Sigmoid colon (tissue), 7 donors: Measurements from ENCODE around the gene MRPS27. TPM values are rescaled to one million over a fixed set of nuclear protein-coding genes. Genes with fewer than 3 reads are reported as not detected.

Experiments used
- DNase-seq: peaks from one replicate; pipeline ENCODE4 v3.0.0-alpha.2; 2019
- H3K27ac ChIP-seq, 4 donors: fragments of 200-600 bp; sonication (generic); one replicate each; pipeline ENCODE4 v1.5.1; 2016 to 2019; ENCODE audit warnings: mild to moderate bottlenecking in 1 of 4
- H3K27me3 ChIP-seq, 3 donors: fragments of 200-600 bp; sonication (generic); one replicate each; pipeline ENCODE4 v1.5.1; 2019; ENCODE audit warnings: mild to moderate bottlenecking in 1 of 3
- H3K36me3 ChIP-seq, 4 donors: fragments of 200-600 bp; sonication (generic); one replicate each; pipeline ENCODE4 v1.5.1; 2016 to 2019
- H3K4me1 ChIP-seq, 4 donors: fragments of 200-600 bp; sonication (generic); one replicate each; pipeline ENCODE4 v1.5.1; 2017 to 2019
- H3K4me3 ChIP-seq, 4 donors: fragments of 200-600 bp; sonication (generic); one replicate each; pipeline ENCODE4 v1.5.1; 2017 to 2019; ENCODE audit warnings: mild to moderate bottlenecking in 2 of 4, moderate library complexity in 1 of 4
- H3K9me3 ChIP-seq, 4 donors: fragments of 200-600 bp in 3 of 4; sonication (generic) in 3 of 4; one replicate each; pipeline versions ENCODE4 v1.5.1 to v1.6.1; 2013 to 2019
- CTCF ChIP-seq, 4 experiments: fragments of 450-650 bp in 3 of 4; fragments of 200-600 bp in 1 of 4; IDR thresholded peaks; one replicate each; pipeline ENCODE4 v1.5.1; 2016 to 2019; ENCODE audit warnings: antibody characterized with exemption in 4 of 4, mild to moderate bottlenecking in 3 of 4, moderate library complexity in 2 of 4
- EP300 ChIP-seq, 4 donors: sonication (generic); formaldehyde crosslinking; IDR thresholded peaks; one replicate each; pipeline ENCODE4 v1.6.1; 2017; ENCODE audit warnings: antibody characterized with exemption in 4 of 4
- POLR2A ChIP-seq, 2 donors: fragments of 450-650 bp; IDR thresholded peaks; one replicate each; pipeline ENCODE4 v1.6.1; 2016; ENCODE audit warnings: antibody characterized with exemption in 2 of 2, mild to moderate bottlenecking in 2 of 2, moderate library complexity in 2 of 2
- POLR2AphosphoS5 ChIP-seq, 4 donors: sonication (generic); formaldehyde crosslinking; IDR thresholded peaks; one replicate each; pipeline ENCODE4 v1.6.1; 2017; ENCODE audit warnings: antibody characterized with exemption in 4 of 4
- WGBS, 2 donors: extraction: QIAGEN DNeasy Blood & Tissue Kit; methylation state at CpG; one replicate each; pipeline ENCODE4 v1.1.7; 2013; 5-methylcytosine and 5-hydroxymethylcytosine counted together
- intact Hi-C: fragments of 100-400 bp; cut with DNase I; formaldehyde crosslinking; loops from one replicate; pipeline ENCODE4 v1.15.1; 2023
- polyA plus RNA-seq, 3 donors: library from polyadenylated mRNA; stranded (reverse); fragments of 200-250 nt; gene quantifications; one replicate each; pipeline ENCODE4 v1.2.3, GENCODE V29; 2013
- total RNA-seq, 4 donors: library from RNA; depleted of rRNA; stranded (reverse); fragments of >200 nt; gene quantifications; one replicate each; pipeline ENCODE4 v1.1.0, GENCODE V29; 2016
- donor health status: healthy with polysubstance abuse.
- donor health status: Bipolar disorder and iron deficiency.
- donor health status: healthy.

The MRPS27 gene
- total and polyA plus RNA-seq, 7 donors: 23.1 to 64.0 (median 44.8) TPM

- Histone ChIP-seq H3K27me3 (no peaks in the 10 kb centered on the region), H3K27ac (peak overlapping the region in 1 of 4 donors; percentile 69), H3K36me3 (no peaks in the 10 kb centered on the region), H3K9me3 (no peaks in the 10 kb centered on the region), H3K4me1 (peaks cover 0 to 68% (median 56%) of the 10 kb centered on the region in 4 donors), H3K4me3 (no peak overlapping the region)
- intact Hi-C loops: no loop called here
- DNase-seq: no peak
- 54 to 61% methylated on average over 2 of the region's 2 CpGs for WGBS, 2 donors
- TF ChIP-seq CTCF (IDR thresholded peaks at IDR 0.05): peak in 2 of 4 experiments; percentile 27 to 44
- TF ChIP-seq POLR2A (IDR thresholded peaks at IDR 0.05): no peak
Observed at GRCh38 chr5:72268753-72269410, 51.2 kb downstream of the MRPS27 start.

- no peaks in the 10 kb centered on the region for H3K27me3 ChIP-seq
- no peaks in the 10 kb centered on the region for H3K36me3 ChIP-seq
- intact Hi-C loops: no loop called here
- no peaks in the 10 kb centered on the region for H3K9me3 ChIP-seq
- TF ChIP-seq POLR2A (IDR thresholded peaks at IDR 0.05): no peak
- no peak for TF ChIP-seq POLR2AphosphoS5 (IDR thresholded peaks at IDR 0.05)
- no peak for TF ChIP-seq EP300 (IDR thresholded peaks at IDR 0.05)
- TF ChIP-seq CTCF (IDR thresholded peaks at IDR 0.05): no peak
- peak overlapping the region in 1 of 4 donors; percentile 69 for H3K27ac ChIP-seq
- H3K4me3 ChIP-seq: no peak overlapping the region
- H3K4me1 ChIP-seq: peaks cover 0 to 68% (median 56%) of the 10 kb centered on the region in 4 donors
- no peak for DNase-seq
- WGBS, 2 donors: 91 to 93% methylated on average over 2 of the region's 2 CpGs
Observed at GRCh38 chr5:72268260-72268659, 51.8 kb downstream of the MRPS27 start.

- Histone ChIP-seq H3K4me1 (peaks cover 0 to 68% (median 56%) of the 10 kb centered on the region in 4 donors), H3K36me3 (no peaks in the 10 kb centered on the region), H3K27me3 (no peaks in the 10 kb centered on the region), H3K4me3 (no peak overlapping the region), H3K27ac (peak overlapping the region in 2 of 4 donors; percentile 54 to 69), H3K9me3 (no peaks in the 10 kb centered on the region)
- no peak for DNase-seq
- no peak for TF ChIP-seq POLR2A (IDR thresholded peaks at IDR 0.05)
- TF ChIP-seq EP300 (IDR thresholded peaks at IDR 0.05): no peak
- TF ChIP-seq POLR2AphosphoS5 (IDR thresholded peaks at IDR 0.05): peak in 1 of 4 donors; percentile 7
- TF ChIP-seq CTCF (IDR thresholded peaks at IDR 0.05): no peak
- intact Hi-C loops: no loop called here
Observed at GRCh38 chr5:72267685-72268084, 52.4 kb downstream of the MRPS27 start.

GRCh38 chr5:72266862-72267261, 53.2 kb downstream of the MRPS27 start:
- peak overlapping the region in 3 of 4 donors; percentile 54 to 69 (median 58) for H3K27ac ChIP-seq
- no peak for TF ChIP-seq EP300 (IDR thresholded peaks at IDR 0.05)
- TF ChIP-seq POLR2A (IDR thresholded peaks at IDR 0.05): no peak
- TF ChIP-seq POLR2AphosphoS5 (IDR thresholded peaks at IDR 0.05): no peak
- no peak for TF ChIP-seq CTCF (IDR thresholded peaks at IDR 0.05)
- no peak overlapping the region for H3K4me3 ChIP-seq
- no peaks in the 10 kb centered on the region for H3K9me3 ChIP-seq
- 94 to 97% methylated on average over 2 of the region's 2 CpGs for WGBS, 2 donors
- H3K36me3 ChIP-seq: no peaks in the 10 kb centered on the region
- no peaks in the 10 kb centered on the region for H3K27me3 ChIP-seq
- intact Hi-C loops: no loop called here
- H3K4me1 ChIP-seq: peaks cover 0 to 60% (median 52%) of the 10 kb centered on the region in 4 donors
- no peak for DNase-seq
